HG03520 (cell line): ENCODE data around the gene LMAN2.
"Not testable (repeated sequence)": the region's sequence is repeated elsewhere in the genome, so short reads cannot be mapped to it uniquely, and the experiment has no call there.

Experiments used
- ATAC-seq: cut with Tn5 transposase; IDR thresholded peaks from one replicate; pipeline ENCODE4 v1.9.1; 2021; ENCODE audit warnings: mild to moderate bottlenecking, moderate library complexity; ENCODE audit not compliant: unreplicated experiment

The LMAN2 gene

DNA sequence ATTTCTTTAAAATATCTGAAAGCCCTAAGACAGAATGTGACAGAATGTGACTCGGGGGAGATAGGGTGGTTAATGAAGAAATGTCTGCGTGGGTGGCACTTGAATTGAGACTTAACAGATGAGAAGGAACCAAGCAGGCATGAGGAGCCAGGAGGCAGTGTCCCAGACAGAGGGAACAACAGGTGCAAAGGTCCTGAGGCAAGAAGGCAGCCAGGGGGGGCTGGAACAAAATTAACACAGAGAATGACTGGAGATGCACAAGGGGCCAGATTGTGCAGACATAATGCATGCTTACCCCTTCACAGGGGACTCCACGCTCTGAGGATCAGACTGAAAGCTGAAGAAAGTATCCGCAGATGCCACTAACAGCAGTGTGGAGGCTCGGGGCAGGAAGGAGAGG lies 1.7 kb downstream of the LMAN2 start:
- no peak for ATAC-seq

DNA sequence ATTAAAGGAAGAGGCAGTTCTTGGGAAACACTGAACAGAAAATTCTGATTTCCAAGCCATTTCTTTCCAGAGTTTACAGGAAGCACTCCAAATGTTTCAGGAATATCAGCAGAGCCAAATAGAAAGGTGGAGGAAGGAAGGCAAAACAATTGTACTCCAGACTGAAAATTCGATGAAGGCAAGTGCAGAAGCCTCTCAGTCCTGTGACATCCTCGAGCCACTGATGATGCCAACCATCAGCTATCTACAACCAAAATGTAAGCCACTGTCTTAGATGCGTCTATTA lies 2.2 kb downstream of the LMAN2 start:
- ATAC-seq, result no peak

DNA sequence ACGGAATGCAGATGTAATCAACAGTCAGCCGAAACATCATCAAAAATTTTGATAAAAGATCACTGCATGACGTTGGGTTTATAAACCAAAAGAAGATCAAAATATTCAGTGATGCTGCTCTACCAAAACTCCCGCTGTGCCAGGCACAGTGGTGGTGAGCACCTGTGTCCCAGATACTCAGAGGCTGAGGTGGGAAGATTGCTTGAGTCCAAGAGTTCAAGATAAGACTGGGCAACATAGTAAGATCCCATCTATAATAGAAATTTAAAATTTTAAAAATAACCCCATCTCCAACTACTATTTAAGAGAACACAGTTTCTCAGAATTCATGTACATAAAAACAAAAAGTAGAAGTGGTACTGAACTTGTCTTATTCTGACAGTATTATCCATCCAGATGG lies 3.8 kb downstream of the LMAN2 start:
- no peak for ATAC-seq

DNA sequence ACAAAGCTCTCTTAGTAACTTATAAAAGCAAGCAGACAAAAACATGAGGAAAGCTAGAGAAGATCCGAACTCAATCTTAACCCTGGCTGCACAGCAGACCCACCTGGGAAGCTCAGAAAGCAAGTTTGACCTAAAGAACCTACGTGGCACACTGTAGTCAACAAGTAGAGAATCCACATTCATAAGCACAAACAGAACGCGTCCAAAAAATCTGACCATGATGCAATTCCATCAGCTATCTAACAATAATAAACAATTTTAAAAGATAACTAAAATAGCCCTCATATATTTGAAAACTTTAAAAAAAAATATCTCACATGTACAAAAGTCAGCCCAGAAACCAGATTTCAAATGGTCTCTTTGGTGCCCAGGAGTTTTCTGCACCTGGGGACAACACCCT lies 4.6 kb downstream of the LMAN2 start:
- ATAC-seq, result no peak

DNA sequence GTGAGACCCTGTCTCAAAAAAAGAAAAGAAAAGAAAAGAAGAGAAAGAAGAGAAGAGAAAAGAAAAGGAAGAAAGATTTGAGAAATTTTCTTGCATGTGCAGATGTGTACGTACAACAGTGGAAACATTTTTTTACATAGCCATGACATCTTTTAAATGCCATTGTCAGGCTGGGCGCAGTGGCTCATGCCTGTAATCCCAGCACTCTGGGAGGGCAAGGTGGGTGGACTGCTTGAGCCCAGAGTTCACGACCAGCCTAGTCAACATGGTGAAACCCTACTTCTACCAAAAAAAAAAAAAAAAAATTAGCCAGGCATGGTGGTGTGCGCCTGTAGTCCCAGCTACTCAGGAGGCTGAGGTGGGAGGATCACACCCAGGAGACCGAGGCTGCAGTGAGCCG lies 6.6 kb downstream of the LMAN2 start:
- ATAC-seq, result no peak

DNA sequence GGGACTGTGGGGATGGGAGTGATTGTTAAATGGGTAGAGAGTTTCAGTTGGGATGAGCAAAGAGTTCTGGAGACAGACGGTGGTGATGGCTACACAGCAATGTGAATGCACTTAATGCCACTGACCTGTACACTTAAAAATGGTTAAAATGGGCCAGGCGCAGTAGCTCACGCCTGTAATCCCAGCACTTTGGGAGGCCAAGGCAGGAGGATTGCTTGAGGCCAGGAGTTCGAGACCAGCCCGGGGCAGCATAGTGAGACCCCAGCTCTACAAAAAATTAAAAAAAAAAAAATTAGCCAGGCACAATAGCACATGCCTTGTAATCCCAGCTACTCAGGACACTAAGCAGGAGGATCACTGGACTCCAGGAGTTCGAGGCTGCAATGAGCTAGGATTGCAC lies 7.7 kb downstream of the LMAN2 start:
- ATAC-seq, result no peak

DNA sequence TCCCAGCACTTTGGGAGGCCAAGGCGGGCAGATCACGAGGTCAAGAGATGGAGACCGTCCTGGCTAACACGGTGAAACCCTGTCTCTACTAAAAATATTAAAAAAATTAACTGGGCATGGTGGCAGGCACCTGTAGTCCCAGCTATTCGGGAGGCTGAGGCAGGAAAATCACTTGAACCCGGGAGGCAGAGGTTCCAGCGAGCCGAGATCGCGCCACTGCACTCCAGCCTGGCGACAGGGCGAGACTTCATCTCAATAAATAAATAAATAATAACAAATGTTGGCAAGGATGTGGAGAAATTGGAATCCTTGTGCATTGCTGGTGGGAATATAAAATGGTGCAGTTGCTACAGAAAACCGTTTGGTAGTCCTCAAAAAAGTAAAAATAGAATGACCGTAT lies 8.5 kb downstream of the LMAN2 start:
- not testable (repeated sequence) for ATAC-seq

DNA sequence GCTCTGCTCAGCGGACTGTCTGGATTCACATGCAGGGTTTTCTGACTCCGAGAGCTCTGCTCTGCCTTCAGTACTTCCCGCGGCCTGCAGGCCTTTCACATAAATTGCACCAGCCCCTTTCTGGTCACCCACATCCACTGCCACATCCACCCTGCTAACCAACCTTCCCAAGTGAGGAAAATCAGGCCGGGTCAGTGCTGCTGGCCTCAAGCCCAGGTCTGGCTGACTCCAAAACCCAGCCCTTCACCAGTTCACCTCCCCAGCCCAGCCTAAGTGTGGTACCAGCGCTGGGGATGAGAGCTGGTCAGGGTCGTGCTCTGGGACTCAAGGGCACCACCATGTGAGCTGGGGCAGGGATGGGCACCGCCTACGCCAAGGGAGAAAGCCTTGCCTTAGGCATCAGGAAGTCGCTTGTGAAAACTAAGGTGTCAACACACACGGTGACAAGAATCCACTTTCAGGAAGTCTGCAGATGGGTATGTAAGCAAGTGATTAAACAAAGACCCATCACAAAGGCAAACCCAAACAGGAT lies 12.3 kb downstream of the LMAN2 start:
- ATAC-seq, result no peak

DNA sequence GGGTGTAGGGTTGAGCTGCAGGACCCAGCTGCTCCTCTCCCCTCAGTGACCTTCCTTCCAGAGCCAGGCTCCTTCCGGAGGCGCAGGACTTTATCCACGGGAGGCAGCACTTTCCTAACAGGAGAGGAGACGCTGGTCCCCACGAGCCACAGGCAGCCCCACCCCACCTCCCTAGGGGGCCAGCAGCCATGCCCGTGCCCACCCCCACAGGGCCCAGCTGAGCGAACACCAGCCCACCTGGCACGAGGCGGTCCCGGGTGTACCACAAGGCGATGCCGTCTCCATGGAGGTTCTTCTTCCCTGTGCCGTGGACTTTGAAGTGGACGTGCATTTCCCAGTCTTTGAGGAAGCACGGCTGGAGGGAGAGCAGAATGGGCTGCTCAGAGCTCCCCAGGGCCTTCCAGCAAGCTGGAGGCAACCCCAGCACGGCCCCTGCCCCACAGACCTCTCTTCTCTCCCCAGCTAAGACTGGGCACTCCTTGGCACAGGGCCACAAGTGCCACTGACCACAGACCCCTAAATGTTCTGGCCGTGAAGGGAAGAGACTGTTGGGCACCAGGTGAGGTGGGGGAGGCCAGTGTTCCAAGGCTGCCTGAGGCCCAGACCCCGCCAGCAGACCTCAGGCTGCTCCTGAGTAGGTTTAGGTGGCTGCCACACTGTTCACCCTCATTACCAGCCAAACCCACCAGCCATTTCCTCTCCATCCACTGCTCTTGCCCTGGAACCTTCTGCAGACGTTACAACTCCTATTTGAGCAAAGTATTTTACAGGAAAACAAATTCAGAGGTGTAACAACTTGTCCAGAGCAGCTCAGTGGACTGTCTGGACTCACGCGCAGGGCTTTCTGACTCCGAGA lies 13.0 kb downstream of the LMAN2 start:
- ATAC-seq, result no peak

DNA sequence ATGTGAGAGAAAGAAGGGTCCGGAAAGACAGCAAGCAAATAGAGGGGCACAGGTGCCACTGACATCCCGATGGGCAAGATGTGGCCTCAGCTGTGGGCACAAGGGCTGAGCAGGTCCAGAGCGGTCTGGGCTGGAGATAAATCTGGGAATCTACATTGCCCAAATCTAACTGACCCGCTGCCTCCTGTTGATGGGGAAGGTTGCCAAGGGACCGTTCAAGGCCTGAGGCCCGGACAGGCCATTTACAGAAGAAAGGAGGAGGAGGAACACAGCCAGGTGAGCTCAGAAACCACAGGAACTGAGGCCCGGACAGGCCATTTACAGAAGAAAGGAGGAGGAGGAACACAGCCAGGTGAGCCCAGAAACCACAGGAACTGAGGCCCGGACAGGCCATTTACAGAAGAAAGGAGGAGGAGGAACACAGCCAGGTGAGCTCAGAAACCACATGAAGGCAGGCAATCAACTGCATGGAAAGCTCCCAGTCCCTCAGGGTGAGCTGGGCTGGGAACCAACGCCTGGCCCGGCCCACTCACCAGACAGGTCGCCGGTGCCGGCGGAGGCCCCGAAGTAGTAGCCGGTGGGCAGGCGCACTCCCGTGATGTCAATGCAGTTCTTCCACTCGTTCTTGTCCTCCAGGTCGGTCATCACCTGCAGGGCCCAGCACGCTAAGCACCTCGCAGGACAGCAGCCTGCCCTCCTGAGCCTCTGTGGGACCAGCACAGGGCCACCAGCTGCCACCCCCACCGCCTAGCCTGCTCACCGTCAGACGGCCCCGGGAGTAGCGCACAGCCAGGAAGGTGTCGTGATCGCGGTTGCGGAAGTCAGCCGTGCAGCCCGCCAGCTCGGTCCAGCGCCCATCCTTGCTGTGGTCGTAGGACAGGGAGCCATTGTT lies 14.6 kb downstream of the LMAN2 start:
- no peak for ATAC-seq

DNA sequence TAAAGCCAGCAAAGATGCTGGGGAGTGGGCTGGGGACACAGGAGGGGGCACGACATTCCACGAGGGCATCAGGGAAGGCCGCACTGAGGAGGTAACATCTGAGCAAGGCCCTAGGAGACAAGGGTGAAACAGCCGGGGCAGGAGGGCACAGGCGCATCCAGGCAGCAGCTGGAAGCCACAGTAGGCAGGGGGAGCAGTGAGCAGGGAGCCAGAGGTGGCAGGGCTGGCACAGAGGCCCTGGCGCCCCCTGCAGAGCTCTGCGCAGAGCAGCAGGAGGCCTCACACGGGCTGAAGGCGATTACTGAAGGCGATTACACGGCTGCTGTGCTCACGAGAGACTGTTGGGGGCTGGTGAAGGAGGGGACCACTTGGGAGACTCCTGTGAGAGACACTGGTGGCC lies 15.4 kb downstream of the LMAN2 start:
- ATAC-seq, result no peak

DNA sequence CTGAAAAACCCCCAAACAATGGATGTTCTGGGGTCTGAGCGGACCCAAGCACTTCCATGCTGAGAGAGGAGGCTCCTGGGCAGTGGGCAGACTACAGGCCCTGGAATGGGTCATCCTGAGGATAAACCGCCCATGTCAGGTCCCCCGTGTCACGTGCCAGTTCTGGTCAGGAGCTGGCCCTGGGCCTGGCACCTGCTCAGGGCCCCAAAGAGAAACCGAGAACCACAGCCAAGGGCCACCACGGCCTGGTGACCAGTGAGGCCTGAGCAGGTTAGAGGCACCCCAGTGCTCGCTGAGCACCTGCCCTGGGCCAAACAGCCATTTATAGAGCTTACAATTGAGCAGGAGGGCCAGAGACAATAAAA lies 15.8 kb downstream of the LMAN2 start:
- no peak for ATAC-seq

DNA sequence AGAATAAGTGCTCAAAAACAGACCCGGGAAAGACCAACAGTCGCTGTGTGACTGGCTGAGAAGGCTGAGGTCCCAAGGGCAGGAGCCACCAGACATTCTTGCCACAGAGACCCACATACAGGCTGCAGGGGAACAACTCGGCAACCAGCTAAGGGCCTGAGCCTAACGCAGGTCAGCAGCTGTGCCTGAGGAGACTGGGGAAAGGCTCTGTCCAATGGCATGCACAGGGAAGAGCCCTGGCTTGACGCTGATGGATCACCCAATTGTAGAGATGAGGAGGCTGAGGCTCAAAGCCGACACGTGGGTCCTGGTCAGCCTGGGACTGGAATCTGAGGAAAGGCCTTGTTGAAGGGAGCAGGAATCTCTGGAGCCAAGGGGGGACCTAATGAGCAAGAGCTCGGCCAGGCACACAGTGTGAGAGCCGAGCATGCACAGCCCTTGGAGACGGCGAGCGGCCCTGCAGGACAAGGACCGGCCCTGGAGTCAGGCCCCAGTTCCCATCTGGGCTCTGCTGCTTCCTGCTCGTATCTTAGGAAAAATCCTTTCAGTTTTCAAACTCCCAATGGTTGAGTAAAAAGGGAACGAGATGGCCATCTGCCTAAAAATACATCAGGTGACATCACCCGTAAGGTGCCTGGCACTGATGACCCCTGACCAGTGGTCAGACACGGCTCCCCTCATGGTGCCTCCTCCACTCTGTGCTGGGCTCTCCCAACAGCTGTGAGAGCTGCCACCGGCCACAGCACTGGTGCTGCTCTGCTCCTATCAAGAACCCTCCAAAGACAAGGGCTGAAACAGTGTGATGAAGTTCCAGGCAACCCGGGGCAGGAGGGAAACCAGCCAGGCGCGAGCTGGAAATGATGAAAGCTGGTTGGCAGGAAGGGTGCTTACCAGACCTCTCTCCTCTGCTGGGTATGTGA lies 16.4 kb downstream of the LMAN2 start:
- ATAC-seq, result no peak

DNA sequence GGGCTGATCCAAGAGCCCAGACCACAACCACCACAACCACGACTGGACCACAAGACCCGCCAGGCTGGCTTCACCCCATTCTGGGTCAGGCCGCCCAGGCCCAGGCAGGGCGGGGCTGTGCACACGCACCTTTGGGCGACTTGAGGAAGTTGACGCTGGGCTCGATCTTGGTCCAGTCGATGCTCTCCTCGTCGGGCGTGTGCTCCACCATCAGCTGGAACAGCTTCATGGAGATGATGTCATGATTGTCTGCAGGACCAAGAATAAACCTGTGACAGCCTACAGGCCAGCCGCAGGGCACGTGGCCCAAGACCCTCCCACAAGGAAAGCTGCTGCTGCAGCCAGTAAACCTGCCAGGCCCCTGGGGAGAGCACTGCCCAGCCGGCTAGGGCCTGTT lies 17.3 kb downstream of the LMAN2 start:
- no peak for ATAC-seq

DNA sequence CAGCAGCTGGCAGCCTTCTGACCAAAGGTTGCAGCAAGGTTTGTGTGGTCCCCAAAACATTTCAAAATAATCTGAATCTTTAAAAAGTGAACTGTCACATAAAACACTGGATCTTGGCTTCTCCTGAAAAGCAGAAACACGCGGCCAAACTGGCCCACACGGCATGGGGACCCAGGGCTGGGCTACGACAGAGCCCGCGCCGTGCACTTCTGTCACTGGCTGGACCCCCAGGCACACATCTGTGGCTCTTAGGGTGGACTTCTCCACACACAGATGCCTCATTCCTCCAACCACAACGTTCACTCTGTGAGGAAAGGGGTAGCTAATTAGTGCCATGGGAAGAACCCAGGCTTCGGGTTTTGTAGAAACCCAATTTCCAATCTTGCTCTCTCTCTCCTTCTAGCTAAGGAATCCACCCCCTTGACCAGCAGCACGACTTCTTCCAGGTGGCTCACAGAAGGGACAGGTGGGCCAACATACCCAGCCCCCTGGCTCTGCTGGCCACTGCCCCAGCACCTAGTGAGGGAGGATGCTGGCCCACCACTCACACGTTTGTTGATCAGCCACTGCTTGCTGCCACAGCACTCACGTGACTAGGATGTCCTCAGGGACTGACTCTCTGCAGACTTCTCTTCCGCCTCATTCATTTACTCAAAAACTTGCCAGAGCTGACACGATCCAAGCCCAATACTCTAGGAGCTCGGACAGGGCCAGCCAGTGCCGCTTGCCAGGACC lies 17.9 kb downstream of the LMAN2 start:
- no peak for ATAC-seq

DNA sequence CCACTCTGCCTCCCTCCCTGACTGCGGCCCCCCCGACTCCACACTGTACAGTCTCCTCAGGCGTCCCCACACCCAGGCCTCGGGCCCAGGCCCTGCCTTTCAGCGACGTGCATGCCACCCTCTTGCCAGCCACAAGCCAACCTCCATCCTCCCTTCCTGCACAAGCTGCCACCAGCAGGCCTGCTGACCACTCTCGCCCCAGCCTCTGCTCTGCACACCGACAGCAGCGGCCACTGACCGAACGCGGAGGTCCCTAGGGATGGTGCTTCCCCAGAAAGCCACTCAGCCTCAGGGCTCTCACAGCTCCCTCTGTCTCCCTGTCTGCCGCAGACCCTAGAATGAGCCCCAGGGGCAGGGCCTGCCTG lies 18.6 kb downstream of the LMAN2 start:
- ATAC-seq, result no peak

DNA sequence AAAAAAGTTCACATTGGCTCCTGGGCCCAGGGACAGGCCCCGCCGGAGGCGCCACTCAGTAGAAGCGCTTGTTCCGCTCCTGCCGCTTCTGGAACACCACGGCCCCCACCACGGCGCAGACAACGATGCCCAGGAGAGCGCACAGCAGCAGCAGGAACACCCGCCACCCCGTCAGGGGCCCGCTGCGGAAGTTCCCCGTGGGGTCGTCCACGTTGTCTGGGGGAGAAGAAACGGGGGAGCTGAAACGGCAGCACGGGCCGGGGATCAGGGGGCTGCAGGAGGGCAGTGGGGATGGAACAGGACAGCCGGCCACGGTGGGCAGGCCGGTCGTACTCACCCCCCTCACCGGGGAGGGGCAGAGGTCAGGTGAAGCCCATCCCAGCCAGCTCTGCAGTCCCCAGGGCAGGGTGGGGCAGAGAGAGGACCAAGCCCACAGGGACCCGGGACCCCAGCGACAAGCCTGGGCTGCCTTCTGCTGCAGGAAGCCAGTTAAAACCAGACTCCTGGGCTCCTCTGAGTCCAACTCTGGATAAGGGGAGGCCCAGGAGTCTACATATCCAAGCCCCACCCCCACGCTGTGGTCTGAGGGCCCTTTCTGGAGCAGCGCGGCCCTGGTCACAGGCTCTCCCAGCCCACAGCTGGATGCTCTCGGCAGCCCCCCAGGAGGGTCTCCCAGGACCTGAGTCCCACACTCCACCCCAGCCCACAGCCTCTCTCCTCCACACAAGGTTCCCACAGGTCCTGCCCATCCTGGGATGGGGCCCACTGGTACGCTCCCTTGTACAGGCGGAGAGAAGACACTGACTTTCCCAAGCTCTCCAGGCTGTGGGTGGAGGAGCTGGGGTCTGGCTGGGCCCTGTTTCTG lies 19.2 kb downstream of the LMAN2 start:
- no peak for ATAC-seq

DNA sequence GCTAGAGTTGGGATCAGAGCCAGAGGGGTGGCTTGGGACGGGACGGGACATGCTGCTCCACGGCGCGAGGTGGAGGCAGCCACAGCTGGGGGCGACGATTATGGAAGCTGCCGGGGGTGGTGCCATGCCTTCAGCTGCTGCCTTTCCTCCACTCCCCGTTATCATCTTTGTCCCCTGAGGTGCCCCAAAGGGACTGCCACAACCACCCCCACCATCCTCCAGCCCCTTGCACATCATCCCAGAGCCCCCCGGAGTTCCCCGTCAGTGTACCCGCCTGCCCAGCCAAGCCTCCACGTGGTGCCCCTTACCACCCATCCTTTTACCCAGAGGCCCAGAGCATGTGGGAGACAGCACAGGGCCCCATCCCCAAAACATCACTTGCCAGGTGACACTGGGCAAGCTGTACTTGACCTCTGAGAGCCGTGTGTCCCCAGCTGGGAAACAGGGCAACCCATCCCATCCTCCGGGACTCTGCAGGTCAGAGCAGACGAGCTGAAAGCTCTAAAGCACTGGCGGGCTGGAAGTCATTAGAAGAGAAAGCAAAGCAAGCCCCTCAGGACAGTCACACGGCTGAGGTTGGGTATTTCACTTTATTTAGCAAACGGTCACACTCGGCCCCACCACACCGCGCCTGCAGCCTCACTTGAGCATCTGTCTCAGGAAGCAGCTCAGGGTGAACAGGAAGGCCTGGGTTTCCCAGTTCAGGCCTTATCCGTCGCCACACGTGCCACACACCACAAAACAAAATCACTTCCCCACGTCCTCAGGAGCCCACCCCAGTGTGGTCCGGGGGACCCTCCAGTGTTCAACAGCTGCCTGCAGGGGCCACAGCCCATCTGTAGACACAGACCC lies 20.3 kb downstream of the LMAN2 start:
- ATAC-seq, result no peak

DNA sequence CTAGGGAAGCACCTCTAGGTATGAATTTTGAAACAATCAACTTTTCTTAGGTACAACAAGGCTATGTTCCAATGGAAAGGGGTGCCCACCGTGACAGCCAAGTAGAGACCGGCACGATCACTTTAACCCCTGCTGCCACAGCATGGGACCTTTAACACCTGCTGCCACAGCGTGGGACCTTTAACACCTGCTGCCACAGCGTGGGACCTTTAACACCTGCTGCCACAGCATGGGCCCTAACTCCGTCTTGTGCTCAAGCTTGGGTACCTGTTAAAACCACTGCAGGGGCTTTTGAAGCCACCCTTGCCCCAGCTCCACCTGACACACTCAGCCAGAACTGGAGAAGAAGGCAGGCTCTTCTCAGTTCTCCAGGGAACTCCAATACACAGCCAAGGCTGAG lies 21.6 kb downstream of the LMAN2 start:
- no peak for ATAC-seq
